ENCODE data around the gene ATPAF2.

The ATPAF2 gene

GRCh38 chr17:18079543-18079942 lies 40.6 kb upstream of the ATPAF2 start:
- no peak for TF ChIP-seq NFIC (IDR thresholded peaks at IDR 0.05)
- no peak for TF ChIP-seq CEBPB (IDR thresholded peaks at IDR 0.05)
- no peak for TF ChIP-seq TEAD4 (IDR thresholded peaks at IDR 0.05)
- no peak for TF ChIP-seq YY1 (IDR thresholded peaks at IDR 0.05; ENCODE audit: low read depth)
- no peak for TF ChIP-seq EP300 (IDR thresholded peaks at IDR 0.05; ENCODE audit: borderline replicate concordance)
- TF ChIP-seq TCF12 (IDR thresholded peaks at IDR 0.05; ENCODE audit: low read depth) = no peak
- no peak for TF ChIP-seq EGR1 (IDR thresholded peaks at IDR 0.05)
- no peak for TF ChIP-seq MAX (IDR thresholded peaks at IDR 0.05)
- TF ChIP-seq FOXM1 (IDR thresholded peaks at IDR 0.05; ENCODE audit: borderline replicate concordance, low read depth) = no peak
- no peak for TF ChIP-seq REST (IDR thresholded peaks at IDR 0.05; ENCODE audit: low read depth)
- TF ChIP-seq RAD21 (IDR thresholded peaks at IDR 0.05; ENCODE audit: low read depth) = no peak
- TF ChIP-seq ZBTB7A (IDR thresholded peaks at IDR 0.05; ENCODE audit: low read depth) = no peak
- no peak for TF ChIP-seq USF1 (IDR thresholded peaks at IDR 0.05)

- no peak for TF ChIP-seq REST (IDR thresholded peaks at IDR 0.05; ENCODE audit: low read depth)
- TF ChIP-seq ZBTB7A (IDR thresholded peaks at IDR 0.05; ENCODE audit: low read depth) = no peak
- TF ChIP-seq EGR1 (IDR thresholded peaks at IDR 0.05) = no peak
- TF ChIP-seq CEBPB (IDR thresholded peaks at IDR 0.05) = no peak
Measured at GRCh38 chr17:18076936-18077335, 38.0 kb upstream of the ATPAF2 start.

- TF ChIP-seq YY1 (IDR thresholded peaks at IDR 0.05; ENCODE audit: low read depth) (no peak), EGR1 (IDR thresholded peaks at IDR 0.05) (no peak), CEBPB (IDR thresholded peaks at IDR 0.05) (no peak), REST (IDR thresholded peaks at IDR 0.05; ENCODE audit: low read depth) (no peak), EP300 (IDR thresholded peaks at IDR 0.05; ENCODE audit: borderline replicate concordance) (no peak)
Measured at GRCh38 chr17:18074566-18075272, 35.8 kb upstream of the ATPAF2 start.

- TF ChIP-seq FOXM1 (IDR thresholded peaks at IDR 0.05; ENCODE audit: borderline replicate concordance, low read depth) = no peak
- no peak for TF ChIP-seq CREB1 (IDR thresholded peaks at IDR 0.05; ENCODE audit: low read depth)
Measured at GRCh38 chr17:18071751-18072150, 32.8 kb upstream of the ATPAF2 start.

- TF ChIP-seq TCF12 (IDR thresholded peaks at IDR 0.05; ENCODE audit: low read depth) = no peak
- no peak for TF ChIP-seq TAF1 (IDR thresholded peaks at IDR 0.05; ENCODE audit: low read depth)
- no peak for TF ChIP-seq YY1 (IDR thresholded peaks at IDR 0.05; ENCODE audit: low read depth)
- no peak for TF ChIP-seq TEAD4 (IDR thresholded peaks at IDR 0.05)
- TF ChIP-seq NFIC (IDR thresholded peaks at IDR 0.05) = no peak
- no peak for TF ChIP-seq CEBPB (IDR thresholded peaks at IDR 0.05)
- no peak for TF ChIP-seq EGR1 (IDR thresholded peaks at IDR 0.05)
- no peak for TF ChIP-seq EP300 (IDR thresholded peaks at IDR 0.05; ENCODE audit: borderline replicate concordance)
Measured at GRCh38 chr17:18070861-18071340, 31.9 kb upstream of the ATPAF2 start.

GRCh38 chr17:18069101-18069500 lies 30.1 kb upstream of the ATPAF2 start:
- TF ChIP-seq RAD21 (IDR thresholded peaks at IDR 0.05; ENCODE audit: low read depth) (no peak), TEAD4 (IDR thresholded peaks at IDR 0.05) (no peak), ZBTB7A (IDR thresholded peaks at IDR 0.05; ENCODE audit: low read depth) (no peak), NFIC (IDR thresholded peaks at IDR 0.05) (no peak), USF1 (IDR thresholded peaks at IDR 0.05) (no peak), MAX (IDR thresholded peaks at IDR 0.05) (no peak), FOXM1 (IDR thresholded peaks at IDR 0.05; ENCODE audit: borderline replicate concordance, low read depth) (no peak), CEBPB (IDR thresholded peaks at IDR 0.05) (no peak), EP300 (IDR thresholded peaks at IDR 0.05; ENCODE audit: borderline replicate concordance) (no peak), TCF12 (IDR thresholded peaks at IDR 0.05; ENCODE audit: low read depth) (no peak), TAF1 (IDR thresholded peaks at IDR 0.05; ENCODE audit: low read depth) (no peak), YY1 (IDR thresholded peaks at IDR 0.05; ENCODE audit: low read depth) (no peak), REST (IDR thresholded peaks at IDR 0.05; ENCODE audit: low read depth) (no peak), EGR1 (IDR thresholded peaks at IDR 0.05) (no peak), CREB1 (IDR thresholded peaks at IDR 0.05; ENCODE audit: low read depth) (no peak)
